ENCODE measurements around the gene RPL13. TPM values are rescaled to one million over a fixed set of nuclear protein-coding genes. Genes with fewer than 3 reads are reported as not detected.

RPL13 gene
- total and polyA plus RNA-seq, 2 of the 13 experiments (the other 11 are each of a cell fraction or from before 2014, with no cell fraction given) = 2,988 to 4,411 TPM

DNA sequence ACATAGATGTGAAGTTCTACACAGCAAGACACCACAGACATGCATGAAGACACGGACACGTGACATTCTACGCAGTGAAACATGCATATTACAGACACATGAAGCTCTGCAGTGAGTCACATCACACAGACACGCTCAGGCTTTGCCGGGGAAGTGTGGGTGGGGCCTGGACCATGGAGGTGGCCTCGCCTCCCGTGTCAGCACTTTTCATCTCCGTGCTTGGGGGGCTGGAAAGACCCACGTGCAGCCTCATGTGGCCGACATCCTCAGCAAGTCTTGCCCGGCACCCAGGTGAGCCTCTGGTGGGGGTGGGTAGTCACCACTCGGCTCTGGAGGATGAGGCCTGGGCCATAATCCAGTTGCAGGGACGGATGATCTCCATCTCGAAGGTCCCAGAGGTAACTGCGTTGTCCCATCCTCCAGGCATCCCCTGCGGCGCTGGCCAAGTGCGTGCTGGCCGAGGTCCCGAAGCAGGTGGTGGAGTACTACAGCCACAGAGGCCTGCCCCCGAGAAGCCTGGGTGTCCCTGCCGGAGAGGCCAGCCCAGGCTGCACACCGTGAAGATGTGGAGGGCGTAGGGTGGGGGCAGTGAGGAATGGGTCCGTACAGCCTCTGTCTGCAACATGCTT lies 35.7 kb downstream of the RPL13 start:
- no TSS peak for BruUV-seq (replicated peaks)
- Histone ChIP-seq H4K20me1 (ENCODE audit: insufficient read depth, low read length) (no peaks in the 10 kb centered on the region), H2AFZ (ENCODE audit: low read length) (no peak overlapping the region), H3K27ac (ENCODE audit: extremely low read length, insufficient read depth, low read length) (no peak overlapping the region), H3K79me2 (ENCODE audit: insufficient read depth, low read length) (no peaks in the 10 kb centered on the region), H3K27me3 (ENCODE audit: control insufficient read depth in 1 of 2, insufficient read depth in 2 of 2, low read length in 2 of 2) (peaks cover 12 to 30% of the 10 kb centered on the region in 2 experiments; a peak in 4 of 5 replicates), H3K4me1 (ENCODE audit: insufficient read depth, low read length) (peaks cover 16% of the 10 kb centered on the region), H3K36me3 (replicated peaks in 1 of 2; ENCODE audit: control insufficient read depth in 1 of 2, insufficient read depth in 2 of 2, low read length in 2 of 2) (no peaks in the 10 kb centered on the region), H3K9ac (ENCODE audit: insufficient read depth, low read depth, low read length) (no peak overlapping the region), H3K4me2 (ENCODE audit: low read depth, low read length) (no peak overlapping the region), H3K4me3 (replicated peaks in 1 of 3; ENCODE audit: insufficient read depth in 1 of 3, low read depth in 2 of 3, low read length in 3 of 3) (no peak overlapping the region), H3K9me3 (ENCODE audit: low read length) (no peaks in the 10 kb centered on the region)
- FAIRE-seq (no peak), DNase-seq (ENCODE audit: low spot score) (no peak), ATAC-seq (peak; percentile 8)
- 49% methylated on average over 10 of the region's 25 CpGs for WGBS (ENCODE audit: low lambda C conversion rate)
- ChIA-PET POLR2A (no interaction called here), CTCF (ENCODE audit: low intra/inter-chr PET ratio, low total read pairs) (no interaction called here)
- intact Hi-C loops (cut with micrococcal nuclease; ENCODE audit: unreplicated experiment) (no loop called here), in situ Hi-C loops (cut with HindIII; ENCODE audit: extremely low pct_ligation_motif_present, low pct_unique_long_range_greater_than_20kb) (no loop called here)
- TF ChIP-seq MIER2 (CRISPR knock-in tag; IDR thresholded peaks at IDR 0.05) = no peak
- TF ChIP-seq UBTF (CRISPR knock-in tag; IDR thresholded peaks at IDR 0.05) = 0 out of 2 replicates have a peak, but pooled peaks have one; percentile 6
- TF ChIP-seq, protein P1, sequence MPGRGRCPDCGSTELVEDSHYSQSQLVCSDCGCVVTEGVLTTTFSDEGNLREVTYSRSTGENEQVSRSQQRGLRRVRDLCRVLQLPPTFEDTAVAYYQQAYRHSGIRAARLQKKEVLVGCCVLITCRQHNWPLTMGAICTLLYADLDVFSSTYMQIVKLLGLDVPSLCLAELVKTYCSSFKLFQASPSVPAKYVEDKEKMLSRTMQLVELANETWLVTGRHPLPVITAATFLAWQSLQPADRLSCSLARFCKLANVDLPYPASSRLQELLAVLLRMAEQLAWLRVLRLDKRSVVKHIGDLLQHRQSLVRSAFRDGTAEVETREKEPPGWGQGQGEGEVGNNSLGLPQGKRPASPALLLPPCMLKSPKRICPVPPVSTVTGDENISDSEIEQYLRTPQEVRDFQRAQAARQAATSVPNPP (CRISPR knock-in tag; IDR thresholded peaks at IDR 0.05) = no peak
- no peak for TF ChIP-seq RELA (CRISPR knock-in tag; IDR thresholded peaks at IDR 0.05)
- TF ChIP-seq, protein P2, sequence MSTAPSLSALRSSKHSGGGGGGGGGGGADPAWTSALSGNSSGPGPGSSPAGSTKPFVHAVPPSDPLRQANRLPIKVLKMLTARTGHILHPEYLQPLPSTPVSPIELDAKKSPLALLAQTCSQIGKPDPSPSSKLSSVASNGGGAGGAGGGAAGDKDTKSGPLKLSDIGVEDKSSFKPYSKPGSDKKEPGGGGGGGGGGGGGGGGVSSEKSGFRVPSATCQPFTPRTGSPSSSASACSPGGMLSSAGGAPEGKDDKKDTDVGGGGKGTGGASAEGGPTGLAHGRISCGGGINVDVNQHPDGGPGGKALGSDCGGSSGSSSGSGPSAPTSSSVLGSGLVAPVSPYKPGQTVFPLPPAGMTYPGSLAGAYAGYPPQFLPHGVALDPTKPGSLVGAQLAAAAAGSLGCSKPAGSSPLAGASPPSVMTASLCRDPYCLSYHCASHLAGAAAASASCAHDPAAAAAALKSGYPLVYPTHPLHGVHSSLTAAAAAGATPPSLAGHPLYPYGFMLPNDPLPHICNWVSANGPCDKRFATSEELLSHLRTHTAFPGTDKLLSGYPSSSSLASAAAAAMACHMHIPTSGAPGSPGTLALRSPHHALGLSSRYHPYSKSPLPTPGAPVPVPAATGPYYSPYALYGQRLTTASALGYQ (CRISPR knock-in tag; IDR thresholded peaks at IDR 0.05) = no peak
- TF ChIP-seq ZNF225 (CRISPR knock-in tag; IDR thresholded peaks at IDR 0.05) = no peak
- TF ChIP-seq GPN1 (CRISPR knock-in tag; IDR thresholded peaks at IDR 0.05; ENCODE audit: borderline replicate concordance) = no peak
- TF ChIP-seq, protein P3, sequence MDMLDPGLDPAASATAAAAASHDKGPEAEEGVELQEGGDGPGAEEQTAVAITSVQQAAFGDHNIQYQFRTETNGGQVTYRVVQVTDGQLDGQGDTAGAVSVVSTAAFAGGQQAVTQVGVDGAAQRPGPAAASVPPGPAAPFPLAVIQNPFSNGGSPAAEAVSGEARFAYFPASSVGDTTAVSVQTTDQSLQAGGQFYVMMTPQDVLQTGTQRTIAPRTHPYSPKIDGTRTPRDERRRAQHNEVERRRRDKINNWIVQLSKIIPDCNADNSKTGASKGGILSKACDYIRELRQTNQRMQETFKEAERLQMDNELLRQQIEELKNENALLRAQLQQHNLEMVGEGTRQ (IDR thresholded peaks at IDR 0.05; ENCODE audit: low read depth, low read length) = peak; percentile 30; the same call in 1 of the 2 replicates
- TF ChIP-seq, protein P3 (CRISPR knock-in tag; IDR thresholded peaks at IDR 0.05; ENCODE audit: borderline replicate concordance) = no peak
- TF ChIP-seq MAFK (conservative IDR thresholded peaks at IDR 0.05 in 1 of 2, IDR thresholded peaks at IDR 0.05 in 1 of 2; ENCODE audit: low read length in 2 of 2) = peak; percentile 23 to 35; a peak in 3 of 4 replicates
- TF ChIP-seq, protein P4, sequence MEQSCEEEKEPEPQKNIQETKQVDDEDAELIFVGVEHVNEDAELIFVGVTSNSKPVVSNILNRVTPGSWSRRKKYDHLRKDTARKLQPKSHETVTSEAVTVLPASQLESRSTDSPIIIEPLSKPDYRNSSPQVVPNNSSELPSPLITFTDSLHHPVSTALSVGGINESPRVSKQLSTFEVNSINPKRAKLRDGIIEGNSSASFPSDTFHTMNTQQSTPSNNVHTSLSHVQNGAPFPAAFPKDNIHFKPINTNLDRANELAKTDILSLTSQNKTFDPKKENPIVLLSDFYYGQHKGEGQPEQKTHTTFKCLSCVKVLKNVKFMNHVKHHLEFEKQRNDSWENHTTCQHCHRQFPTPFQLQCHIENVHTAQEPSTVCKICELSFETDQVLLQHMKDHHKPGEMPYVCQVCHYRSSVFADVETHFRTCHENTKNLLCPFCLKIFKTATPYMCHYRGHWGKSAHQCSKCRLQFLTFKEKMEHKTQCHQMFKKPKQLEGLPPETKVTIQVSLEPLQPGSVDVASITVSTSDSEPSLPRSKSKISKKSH (CRISPR knock-in tag; IDR thresholded peaks at IDR 0.05; ENCODE audit: borderline replicate concordance) = 0 out of 2 replicates have a peak, but pooled peaks have one; percentile 4
- TF ChIP-seq NR2F1 (CRISPR knock-in tag; IDR thresholded peaks at IDR 0.05) = no peak
- TF ChIP-seq ZNF7 (CRISPR knock-in tag; IDR thresholded peaks at IDR 0.05) = no peak
- 0 out of 2 replicates have a peak, but pooled peaks have one; percentile 3 for TF ChIP-seq MAFF (IDR thresholded peaks at IDR 0.05; ENCODE audit: low read depth, low read length)
- TF ChIP-seq RAD51 (IDR thresholded peaks at IDR 0.05; ENCODE audit: borderline replicate concordance) = peak; percentile 42; the same call in 1 of the 2 replicates
